H9 (cell line): ENCODE measurements around the gene TEAD1. TPM values are rescaled to one million over a fixed set of nuclear protein-coding genes. Genes with fewer than 3 reads are reported as not detected.

ENCODE experiments used
- DNase-seq: peaks from one replicate; pipeline ENCODE4 v3.0.0-alpha.2; 2017
- H2AFZ ChIP-seq: one replicate; pipeline ENCODE4 v1.6.1; 2013; ENCODE audit warnings: mild to moderate bottlenecking, low read length, control low read depth, moderate library complexity
- H2AK5ac ChIP-seq: 2 replicates; pipeline ENCODE4 v1.6.1; 2013; ENCODE audit warnings: low read length, control low read depth, mixed read lengths; ENCODE audit not compliant: insufficient read length
- H2BK120ac ChIP-seq: one replicate; pipeline ENCODE4 v1.6.1; 2013; ENCODE audit warnings: low read depth, mild to moderate bottlenecking, low read length, control low read depth, inconsistent platforms; ENCODE audit not compliant: poor library complexity, severe bottlenecking
- H2BK12ac ChIP-seq: 2 replicates; pipeline ENCODE4 v1.6.1; 2013; ENCODE audit warnings: low read length, control low read depth, mixed read lengths, low read depth; ENCODE audit not compliant: insufficient read length
- H2BK15ac ChIP-seq: 2 replicates; pipeline ENCODE4 v1.6.1; 2013; ENCODE audit warnings: low read depth, low read length, control low read depth
- H2BK20ac ChIP-seq: one replicate; pipeline ENCODE4 v1.6.1; 2013; ENCODE audit warnings: low read depth, mild to moderate bottlenecking, low read length, control low read depth, inconsistent platforms; ENCODE audit not compliant: poor library complexity, severe bottlenecking
- H2BK5ac ChIP-seq: 2 replicates; pipeline ENCODE4 v1.6.1; 2013; ENCODE audit warnings: low read length, control low read depth, mixed read lengths; ENCODE audit not compliant: insufficient read length
- H3K14ac ChIP-seq: 2 replicates; pipeline ENCODE4 v1.6.1; 2013; ENCODE audit warnings: low read length, control low read depth; ENCODE audit not compliant: insufficient read depth
- H3K18ac ChIP-seq: 2 replicates; pipeline ENCODE4 v1.6.1; 2013; ENCODE audit warnings: low read depth, mild to moderate bottlenecking, mixed read lengths, low read length, control low read depth; ENCODE audit not compliant: insufficient read length
- H3K23ac ChIP-seq: 2 replicates; pipeline ENCODE4 v1.6.1; 2013; ENCODE audit warnings: low read length, control low read depth, mixed read lengths, low read depth; ENCODE audit not compliant: insufficient read length
- H3K23me2 ChIP-seq: 2 replicates; pipeline ENCODE4 v1.6.1; 2013; ENCODE audit warnings: low read depth, mild to moderate bottlenecking, mixed read lengths, low read length, control low read depth; ENCODE audit not compliant: insufficient read length, poor library complexity, severe bottlenecking
- H3K27ac ChIP-seq: 2 replicates; pipeline ENCODE4 v1.5.1; 2013; ENCODE audit warnings: low read length, control low read depth, mixed read lengths, low read depth; ENCODE audit not compliant: insufficient read length
- H3K27me3 ChIP-seq: 2 replicates; pipeline ENCODE4 v1.6.1; 2013; ENCODE audit warnings: low read length, control low read depth, inconsistent platforms; ENCODE audit not compliant: insufficient read depth
- H3K4ac ChIP-seq: 2 replicates; pipeline ENCODE4 v1.6.1; 2013; ENCODE audit warnings: low read depth, mild to moderate bottlenecking, control low read depth, inconsistent platforms, low read length, moderate library complexity
- H3K4me1 ChIP-seq: 2 replicates; pipeline ENCODE4 v1.6.1; 2013; ENCODE audit warnings: low read length, control low read depth, inconsistent platforms; ENCODE audit not compliant: insufficient read depth
- H3K4me2 ChIP-seq: 2 replicates; pipeline ENCODE4 v1.6.1; 2013; ENCODE audit warnings: low read length, control low read depth, mixed read lengths; ENCODE audit not compliant: insufficient read length, insufficient read depth
- H3K56ac ChIP-seq: 2 replicates; pipeline ENCODE4 v1.6.1; 2013; ENCODE audit warnings: low read depth, mild to moderate bottlenecking, mixed read lengths, low read length, control low read depth; ENCODE audit not compliant: insufficient read length
- H3K79me1 ChIP-seq: 2 replicates; pipeline ENCODE4 v1.6.1; 2013; ENCODE audit warnings: low read depth, mild to moderate bottlenecking, moderate library complexity, low read length, control low read depth, inconsistent platforms; ENCODE audit not compliant: insufficient read depth, poor library complexity, severe bottlenecking
- H3K79me2 ChIP-seq: 2 replicates; pipeline ENCODE4 v1.6.1; 2013; ENCODE audit warnings: low read length, control low read depth, inconsistent platforms; ENCODE audit not compliant: insufficient read depth
- H3K9ac ChIP-seq: 2 replicates; pipeline ENCODE4 v1.6.1; 2013; ENCODE audit warnings: low read length, control low read depth, mixed read lengths; ENCODE audit not compliant: insufficient read length; ENCODE audit errors: extremely low read depth
- H3K9me3 ChIP-seq: one replicate; pipeline ENCODE4 v1.6.1; 2013; ENCODE audit warnings: low read depth, low read length, inconsistent platforms; ENCODE audit not compliant: control insufficient read depth
- H3T11ph ChIP-seq: one replicate; pipeline ENCODE4 v1.6.1; 2013; ENCODE audit warnings: mild to moderate bottlenecking, low read length, control low read depth, inconsistent platforms
- H4K20me1 ChIP-seq: one replicate; pipeline ENCODE4 v1.6.1; 2013; ENCODE audit not compliant: control insufficient read depth, insufficient read length, insufficient read depth
- H4K5ac ChIP-seq: 2 replicates; pipeline ENCODE4 v1.6.1; 2013; ENCODE audit warnings: low read depth, mild to moderate bottlenecking, mixed read lengths, low read length, control low read depth; ENCODE audit not compliant: insufficient read length
- H4K8ac ChIP-seq: replicated peaks from 2 replicates; pipeline ENCODE4 v1.6.1; 2013; ENCODE audit warnings: low read length, control low read depth, mixed read lengths, low read depth; ENCODE audit not compliant: insufficient read length
- H4K91ac ChIP-seq: 2 replicates; pipeline ENCODE4 v1.6.1; 2013; ENCODE audit warnings: low read depth, mild to moderate bottlenecking, moderate library complexity, mixed read lengths, low read length, control low read depth; ENCODE audit not compliant: insufficient read length
- H3K27ac Mint-ChIP-seq, 3 experiments: 2 replicates in 2 of 3; 3 replicates in 1 of 3; pipeline ENCODE4 v1.8.0; 2020 to 2021; ENCODE audit warnings: mixed read lengths in 3 of 3, mild to moderate bottlenecking in 1 of 3, moderate library complexity in 1 of 3
- H3K27me3 Mint-ChIP-seq: 2 replicates; pipeline ENCODE4 v1.8.0; 2021; ENCODE audit warnings: low read depth, mild to moderate bottlenecking, moderate library complexity, mixed read lengths
- H3K36me3 Mint-ChIP-seq, 3 experiments: 2 replicates in 2 of 3; 3 replicates in 1 of 3; pipeline ENCODE4 v1.8.0; 2020 to 2021; ENCODE audit warnings: low read depth in 3 of 3, mixed read lengths in 3 of 3; ENCODE audit not compliant: insufficient read depth in 1 of 3
- H3K4me1 Mint-ChIP-seq, 2 experiments: 2 replicates each; pipeline ENCODE4 v1.8.0; 2020; ENCODE audit warnings: mixed read lengths in 2 of 2
- H3K4me3 Mint-ChIP-seq, 2 experiments: 2 replicates in 1 of 2; 3 replicates in 1 of 2; pipeline ENCODE4 v1.8.0; 2020 to 2021; ENCODE audit warnings: mild to moderate bottlenecking in 2 of 2, mixed read lengths in 2 of 2, moderate library complexity in 1 of 2
- H3K9me3 Mint-ChIP-seq, 2 experiments: 2 replicates in 1 of 2; 3 replicates in 1 of 2; pipeline ENCODE4 v1.8.0; 2020; ENCODE audit warnings: mild to moderate bottlenecking in 2 of 2, mixed read lengths in 2 of 2, moderate library complexity in 1 of 2
- WGBS: extraction: QIAGEN DNeasy Blood & Tissue Kit; methylation state at CpG from one replicate; pipeline ENCODE4 v1.1.7; 2013; ENCODE audit warnings: missing lambda C conversion rate, low lambda C conversion rate, mixed read lengths; ENCODE audit not compliant: insufficient read length; ENCODE audit errors: extremely low coverage; 5-methylcytosine and 5-hydroxymethylcytosine counted together
- total RNA-seq: library from RNA; stranded (reverse); gene quantifications from 2 replicates; pipeline ENCODE4 v1.2.1, GENCODE V29; 2021
- TF ChIP-seq, protein P1 (sequence below): fragments of 200-600 bp; sonication (generic); conservative IDR thresholded peaks from 3 replicates; pipeline ENCODE4 v1.8.0; 2021; ENCODE audit warnings: antibody characterized with exemption, mild to moderate bottlenecking

TEAD1 gene
- total RNA-seq, 1 experiment from 2014 or later = 75.1 TPM

GRCh38 chr11:12735262-12735661 is 61.0 kb downstream of the TEAD1 start:
- Mint-ChIP-seq H3K4me3 (no peak overlapping the region), H3K4me1 (peaks cover 33 to 46% of the 10 kb centered on the region in 2 experiments), H3K27me3 (no peaks in the 10 kb centered on the region), H3K36me3 (peaks cover 2 to 7% (median 2%) of the 10 kb centered on the region in 3 experiments; a peak in 3 of 7 replicates), H3K9me3 (no peaks in the 10 kb centered on the region; a peak in 1 of 5 replicates), H3K27ac (peak overlapping the region in 2 of 3 experiments; percentile 4 to 21; a peak in 2 of 7 replicates)
- WGBS = no CpG with 5 or more reads among the region's 7 CpGs
- no peak overlapping the region for H3K56ac ChIP-seq
- H3K9ac ChIP-seq = no peak overlapping the region
- no peak overlapping the region for H3K27ac ChIP-seq
- no peaks in the 10 kb centered on the region for H3K23me2 ChIP-seq
- H4K20me1 ChIP-seq = no peaks in the 10 kb centered on the region
- no peak overlapping the region for H4K5ac ChIP-seq
- TF ChIP-seq, protein P1, sequence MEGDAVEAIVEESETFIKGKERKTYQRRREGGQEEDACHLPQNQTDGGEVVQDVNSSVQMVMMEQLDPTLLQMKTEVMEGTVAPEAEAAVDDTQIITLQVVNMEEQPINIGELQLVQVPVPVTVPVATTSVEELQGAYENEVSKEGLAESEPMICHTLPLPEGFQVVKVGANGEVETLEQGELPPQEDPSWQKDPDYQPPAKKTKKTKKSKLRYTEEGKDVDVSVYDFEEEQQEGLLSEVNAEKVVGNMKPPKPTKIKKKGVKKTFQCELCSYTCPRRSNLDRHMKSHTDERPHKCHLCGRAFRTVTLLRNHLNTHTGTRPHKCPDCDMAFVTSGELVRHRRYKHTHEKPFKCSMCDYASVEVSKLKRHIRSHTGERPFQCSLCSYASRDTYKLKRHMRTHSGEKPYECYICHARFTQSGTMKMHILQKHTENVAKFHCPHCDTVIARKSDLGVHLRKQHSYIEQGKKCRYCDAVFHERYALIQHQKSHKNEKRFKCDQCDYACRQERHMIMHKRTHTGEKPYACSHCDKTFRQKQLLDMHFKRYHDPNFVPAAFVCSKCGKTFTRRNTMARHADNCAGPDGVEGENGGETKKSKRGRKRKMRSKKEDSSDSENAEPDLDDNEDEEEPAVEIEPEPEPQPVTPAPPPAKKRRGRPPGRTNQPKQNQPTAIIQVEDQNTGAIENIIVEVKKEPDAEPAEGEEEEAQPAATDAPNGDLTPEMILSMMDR = no peak
- no peak overlapping the region for H3K4me2 ChIP-seq
- no peaks in the 10 kb centered on the region for H3K27me3 ChIP-seq
- no peak overlapping the region for H2AK5ac ChIP-seq
- no peak overlapping the region for H3K23ac ChIP-seq
- H2BK12ac ChIP-seq = no peak overlapping the region
- no peak overlapping the region for H3K14ac ChIP-seq
- 0 out of 2 replicates have a peak, but pooled peaks cover 2% of the 10 kb centered on the region for H3K4me1 ChIP-seq
- H3K79me2 ChIP-seq = peaks cover 4% of the 10 kb centered on the region; the same call in 1 of the 2 replicates
- no peak overlapping the region for H2BK5ac ChIP-seq
- H3K9me3 ChIP-seq = no peaks in the 10 kb centered on the region
- H3K4ac ChIP-seq = no peak overlapping the region
- DNase-seq = no peak
- H2AFZ ChIP-seq = no peak overlapping the region
- H3K18ac ChIP-seq = no peak overlapping the region
- H3K79me1 ChIP-seq = no peaks in the 10 kb centered on the region
- H2BK15ac ChIP-seq = no peak overlapping the region
- no peak overlapping the region for H4K91ac ChIP-seq
- no peak overlapping the region for H3T11ph ChIP-seq
- no peak overlapping the region for H4K8ac ChIP-seq
- H2BK120ac ChIP-seq = no peak overlapping the region
- no peak overlapping the region for H2BK20ac ChIP-seq
